Naive B cell (primary cell): Measurements from ENCODE around the gene ANKRD50. TPM values are rescaled to one million over a fixed set of nuclear protein-coding genes. Genes with fewer than 3 reads are reported as not detected.

Source experiments
- ATAC-seq, 2 donors: fragments of 150-1000 bp; cut with Tn5 transposase; 2 replicates each; pipeline ENCODE4 v1.10.0; 2021; ENCODE audit warnings: low read depth in 2 of 2, mild to moderate bottlenecking in 2 of 2, moderate library complexity in 2 of 2
- DNase-seq: peaks from one replicate; pipeline ENCODE4 v3.0.0; 2022
- H3K27ac Mint-ChIP-seq, 6 donors: one replicate each; pipeline ENCODE4 v1.8.0; 2020 to 2022; ENCODE audit warnings: mild to moderate bottlenecking in 6 of 6, mixed read lengths in 6 of 6, moderate library complexity in 5 of 6, inconsistent platforms in 2 of 6
- H3K27me3 Mint-ChIP-seq, 3 donors: one replicate each; pipeline ENCODE4 v1.8.0; 2021 to 2022; ENCODE audit warnings: mixed read lengths in 3 of 3, mild to moderate bottlenecking in 1 of 3
- H3K36me3 Mint-ChIP-seq, 2 donors: one replicate each; pipeline ENCODE4 v1.8.0; 2020 to 2022; ENCODE audit warnings: mixed read lengths in 2 of 2, inconsistent platforms in 1 of 2, mild to moderate bottlenecking in 1 of 2
- H3K4me1 Mint-ChIP-seq, 3 donors: one replicate each; pipeline ENCODE4 v1.8.0; 2020 to 2022; ENCODE audit warnings: mixed read lengths in 3 of 3, inconsistent platforms in 1 of 3, mild to moderate bottlenecking in 1 of 3, moderate library complexity in 1 of 3
- H3K4me3 Mint-ChIP-seq, 8 donors: one replicate each; pipeline ENCODE4 v1.8.0; 2020 to 2022; ENCODE audit warnings: mild to moderate bottlenecking in 8 of 8, mixed read lengths in 8 of 8, moderate library complexity in 8 of 8, inconsistent platforms in 2 of 8
- H3K9me3 Mint-ChIP-seq, 7 donors: one replicate each; pipeline ENCODE4 v1.8.0; 2020 to 2022; ENCODE audit warnings: mixed read lengths in 7 of 7, mild to moderate bottlenecking in 5 of 7, inconsistent platforms in 2 of 7, moderate library complexity in 1 of 7
- polyA plus RNA-seq, 6 donors: library from polyadenylated mRNA; unstranded; fragments of 300-500 nt; fragmentation: Illumina TruSeq; gene quantifications; one replicate each; pipeline ENCODE4 v1.2.3, GENCODE V29; 2021; ENCODE audit warnings: low read depth in 6 of 6

ANKRD50 gene
- polyA plus RNA-seq, 6 donors from 2014 or later = 0.16 to 0.73 (median 0.35) TPM; not detected in 1

GRCh38 chr4:124640022-124640730 is 72.4 kb downstream of the ANKRD50 start:
- H3K36me3 Mint-ChIP-seq = no peaks in the 10 kb centered on the region
- H3K4me3 Mint-ChIP-seq = no peak overlapping the region
- DNase-seq (no peak), ATAC-seq (no peak)
- H3K27me3 Mint-ChIP-seq = no peaks in the 10 kb centered on the region
- H3K4me1 Mint-ChIP-seq = no peaks in the 10 kb centered on the region
- H3K27ac Mint-ChIP-seq = no peak overlapping the region
- H3K9me3 Mint-ChIP-seq = peaks cover 0 to 2% (median 0%) of the 10 kb centered on the region in 7 donors

DNA sequence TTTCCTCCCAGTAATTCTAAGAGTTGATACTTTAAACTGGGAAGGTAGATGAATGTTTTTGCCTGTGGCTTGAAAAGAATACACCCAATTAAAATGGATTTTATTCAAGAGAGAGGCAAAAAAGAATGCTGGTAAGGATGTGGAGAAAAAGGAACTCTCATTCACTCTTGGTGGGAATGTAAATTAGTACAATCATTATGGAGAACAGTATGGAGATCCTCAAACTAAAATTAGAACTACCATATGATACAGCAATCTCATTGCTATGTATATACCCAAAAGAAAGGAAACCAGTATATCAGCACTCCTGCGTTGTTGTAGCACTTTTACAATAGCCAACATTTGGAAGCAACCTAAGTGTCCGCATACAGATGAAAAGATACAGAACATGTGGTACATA is 75.2 kb downstream of the ANKRD50 start:
- DNase-seq (no peak), ATAC-seq (no peak)
- Mint-ChIP-seq H3K9me3 (peaks cover 0 to 2% (median 0%) of the 10 kb centered on the region in 7 donors), H3K4me1 (no peaks in the 10 kb centered on the region), H3K27me3 (no peaks in the 10 kb centered on the region), H3K27ac (no peak overlapping the region), H3K36me3 (no peaks in the 10 kb centered on the region), H3K4me3 (no peak overlapping the region)

- Mint-ChIP-seq H3K27ac (no peak overlapping the region), H3K4me3 (no peak overlapping the region), H3K27me3 (no peaks in the 10 kb centered on the region), H3K9me3 (peaks cover 0 to 2% (median 0%) of the 10 kb centered on the region in 7 donors), H3K4me1 (no peaks in the 10 kb centered on the region), H3K36me3 (no peaks in the 10 kb centered on the region)
- ATAC-seq = no peak
- no peak for DNase-seq
Observed at GRCh38 chr4:124636788-124637187, 75.7 kb downstream of the ANKRD50 start.

DNA sequence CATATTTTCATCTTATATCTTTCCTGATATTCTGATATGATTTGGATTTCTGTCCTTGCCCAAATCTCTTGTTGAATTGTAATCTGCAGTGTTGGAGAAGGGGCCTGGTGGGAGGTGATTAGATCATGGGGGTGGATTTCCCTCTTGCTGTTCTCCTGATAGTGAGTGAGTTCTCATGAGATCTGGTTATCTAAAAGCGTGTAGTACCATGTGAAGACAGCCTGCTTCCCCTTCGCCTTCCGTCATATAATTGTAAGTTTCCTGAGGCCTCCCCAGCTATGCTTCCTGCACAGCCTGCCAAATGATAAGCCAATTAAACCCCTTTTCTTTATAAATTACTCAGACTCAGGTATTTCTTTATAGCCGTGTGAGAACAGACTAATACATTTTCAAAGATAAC is 77.2 kb downstream of the ANKRD50 start:
- no peaks in the 10 kb centered on the region for H3K4me1 Mint-ChIP-seq
- no peak for ATAC-seq
- no peak overlapping the region for H3K27ac Mint-ChIP-seq
- H3K36me3 Mint-ChIP-seq = no peaks in the 10 kb centered on the region
- H3K9me3 Mint-ChIP-seq = peaks cover 0 to 2% (median 0%) of the 10 kb centered on the region in 7 donors
- no peaks in the 10 kb centered on the region for H3K27me3 Mint-ChIP-seq
- H3K4me3 Mint-ChIP-seq = no peak overlapping the region
- DNase-seq = no peak

DNA sequence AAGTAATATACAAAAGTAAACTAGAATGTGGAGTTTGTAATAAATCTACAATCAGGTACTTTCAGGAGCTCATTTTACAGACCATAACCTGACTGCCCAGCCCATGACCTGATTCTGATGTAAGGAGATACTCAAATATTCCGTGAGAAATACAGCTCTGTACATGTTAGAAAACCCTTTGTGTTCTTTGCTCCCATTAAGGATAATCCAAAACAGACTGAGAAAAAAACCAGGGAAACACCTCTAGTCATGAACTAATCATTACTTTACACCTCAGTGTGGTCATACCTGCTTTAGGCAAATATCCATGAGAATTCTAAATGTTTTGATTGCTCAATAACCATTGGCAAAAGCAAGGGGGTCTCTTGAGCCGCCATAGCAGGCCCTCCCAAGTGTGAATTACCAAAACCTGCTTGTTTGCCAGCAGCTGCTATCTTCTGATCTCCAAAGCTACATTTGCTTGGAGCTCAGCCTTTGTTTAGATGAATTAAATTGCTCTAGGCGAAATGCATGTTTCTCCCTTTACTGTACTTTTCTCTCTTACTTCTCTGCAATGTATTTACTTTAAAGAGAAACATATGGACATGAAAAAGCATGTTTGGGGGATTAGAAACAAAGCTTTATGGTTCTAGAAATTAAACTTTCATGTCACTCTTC is 79.1 kb downstream of the ANKRD50 start:
- Mint-ChIP-seq H3K4me1 (no peaks in the 10 kb centered on the region), H3K27ac (no peak overlapping the region), H3K27me3 (no peaks in the 10 kb centered on the region), H3K36me3 (no peaks in the 10 kb centered on the region), H3K4me3 (no peak overlapping the region), H3K9me3 (peaks cover 0 to 2% (median 0%) of the 10 kb centered on the region in 7 donors)
- DNase-seq = no peak
- ATAC-seq = no peak

- no peak for ATAC-seq
- Mint-ChIP-seq H3K9me3 (no peaks in the 10 kb centered on the region), H3K4me3 (no peak overlapping the region), H3K36me3 (no peaks in the 10 kb centered on the region), H3K27me3 (no peaks in the 10 kb centered on the region), H3K4me1 (no peaks in the 10 kb centered on the region), H3K27ac (no peak overlapping the region)
- no peak for DNase-seq
Observed at GRCh38 chr4:124632439-124632838, 80.1 kb downstream of the ANKRD50 start.

GRCh38 chr4:124631760-124632159 is 80.8 kb downstream of the ANKRD50 start:
- Mint-ChIP-seq H3K4me3 (no peak overlapping the region), H3K27me3 (no peaks in the 10 kb centered on the region), H3K4me1 (no peaks in the 10 kb centered on the region), H3K27ac (no peak overlapping the region), H3K36me3 (no peaks in the 10 kb centered on the region), H3K9me3 (no peaks in the 10 kb centered on the region)
- DNase-seq (no peak), ATAC-seq (no peak)

DNA sequence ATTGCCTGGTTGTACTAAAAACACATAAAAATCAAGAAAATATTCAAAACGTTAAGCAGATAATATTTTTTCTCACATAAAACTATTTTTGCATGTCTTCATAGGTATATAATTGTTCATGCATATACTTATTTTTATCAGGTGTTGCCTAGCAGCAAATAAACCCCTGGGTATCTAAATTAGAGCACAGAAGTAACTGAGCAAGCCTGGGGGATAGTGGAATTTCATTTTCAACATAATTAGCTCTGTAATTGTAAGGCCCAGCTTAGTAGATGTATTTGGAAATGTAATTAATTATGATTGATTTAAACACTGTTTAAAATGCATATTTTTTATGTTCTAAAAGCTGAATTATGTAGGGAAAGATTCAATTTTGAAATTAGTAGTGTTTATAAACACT is 82.9 kb downstream of the ANKRD50 start:
- no peak overlapping the region for H3K4me3 Mint-ChIP-seq
- H3K36me3 Mint-ChIP-seq = no peaks in the 10 kb centered on the region
- no peak overlapping the region for H3K27ac Mint-ChIP-seq
- ATAC-seq (no peak), DNase-seq (no peak)
- no peaks in the 10 kb centered on the region for H3K9me3 Mint-ChIP-seq
- H3K27me3 Mint-ChIP-seq = no peaks in the 10 kb centered on the region
- H3K4me1 Mint-ChIP-seq = no peaks in the 10 kb centered on the region
